ENCODE measurements around the gene CLRN1. TPM values are rescaled to one million over a fixed set of nuclear protein-coding genes. Genes with fewer than 3 reads are reported as not detected.

CLRN1 gene
- polyA plus RNA-seq, 3 donors = not detected

- H2AFZ ChIP-seq (ENCODE audit: insufficient read depth, low read depth, low read length, poor library complexity, severe bottlenecking) = no peak overlapping the region
- H3K9ac ChIP-seq (ENCODE audit: insufficient read depth, low read length, poor library complexity, severe bottlenecking) = no peak overlapping the region
- H3K4me1 ChIP-seq (ENCODE audit: control insufficient read depth in 1 of 2, insufficient read depth in 2 of 2, low read length in 2 of 2) = peaks cover 0 to 9% of the 10 kb centered on the region in 2 donors
- intact Hi-C loops (cut with micrococcal nuclease) = no loop called here
- H3K36me3 Mint-ChIP-seq = no peaks in the 10 kb centered on the region
- no peak for DNase-seq
- H3K4me3 ChIP-seq (replicated peaks in 1 of 3; ENCODE audit: low read depth in 2 of 3, low read length in 3 of 3) = no peak overlapping the region
- H3K27ac Mint-ChIP-seq = no peak overlapping the region
- no peak for TF ChIP-seq CTCF (IDR thresholded peaks at IDR 0.05)
- peaks cover 0 to 3% (median 0%) of the 10 kb centered on the region in 3 donors for H3K27me3 Mint-ChIP-seq (ENCODE audit: low read depth in 3 of 3)
- H3K79me2 ChIP-seq (ENCODE audit: insufficient read depth, low read length) = no peaks in the 10 kb centered on the region
- no peaks in the 10 kb centered on the region for H3K9me3 Mint-ChIP-seq
- no peak overlapping the region for H3K4me3 Mint-ChIP-seq
- H3K27me3 ChIP-seq (ENCODE audit: control insufficient read depth in 2 of 2, insufficient read depth in 2 of 2, low read length in 2 of 2) = no peaks in the 10 kb centered on the region
- H3K9me3 ChIP-seq (replicated peaks in 1 of 2; ENCODE audit: control insufficient read depth in 1 of 2, insufficient read depth in 1 of 2, low read length in 2 of 2) = no peaks in the 10 kb centered on the region
- no peak overlapping the region for H3K4me2 ChIP-seq (replicated peaks; ENCODE audit: extremely low read depth, low read length, poor library complexity, severe bottlenecking)
- H3K27ac ChIP-seq (ENCODE audit: low read depth in 1 of 2, low read length in 2 of 2) = no peak overlapping the region
- H3K4me1 Mint-ChIP-seq = peaks cover 12% of the 10 kb centered on the region
- WGBS (ENCODE audit: insufficient coverage) = 48% methylated on average over 4 of the region's 4 CpGs
- H4K20me1 ChIP-seq (ENCODE audit: insufficient read depth, low read length) = no peaks in the 10 kb centered on the region
- no peaks in the 10 kb centered on the region for H3K36me3 ChIP-seq (replicated peaks in 1 of 2; ENCODE audit: control insufficient read depth in 1 of 2, insufficient read depth in 2 of 2, low read length in 2 of 2)
These were observed 38.9 kb upstream of the CLRN1 start for GRCh38 chr3:151011427-151011826.

- H4K20me1 ChIP-seq (ENCODE audit: insufficient read depth, low read length) = no peaks in the 10 kb centered on the region
- H3K4me1 ChIP-seq (ENCODE audit: control insufficient read depth in 1 of 2, insufficient read depth in 2 of 2, low read length in 2 of 2) = no peaks in the 10 kb centered on the region
- no peak overlapping the region for H3K27ac Mint-ChIP-seq
- no peak for DNase-seq
- H3K4me1 Mint-ChIP-seq = no peaks in the 10 kb centered on the region
- no peak overlapping the region for H3K4me3 ChIP-seq (replicated peaks in 1 of 3; ENCODE audit: low read depth in 2 of 3, low read length in 3 of 3)
- H3K9ac ChIP-seq (ENCODE audit: insufficient read depth, low read length, poor library complexity, severe bottlenecking) = no peak overlapping the region
- no peaks in the 10 kb centered on the region for H3K27me3 ChIP-seq (ENCODE audit: control insufficient read depth in 2 of 2, insufficient read depth in 2 of 2, low read length in 2 of 2)
- intact Hi-C loops (cut with micrococcal nuclease) = no loop called here
- no peaks in the 10 kb centered on the region for H3K9me3 Mint-ChIP-seq
- no peak overlapping the region for H3K27ac ChIP-seq (ENCODE audit: low read depth in 1 of 2, low read length in 2 of 2)
- no peaks in the 10 kb centered on the region for H3K36me3 ChIP-seq (replicated peaks in 1 of 2; ENCODE audit: control insufficient read depth in 1 of 2, insufficient read depth in 2 of 2, low read length in 2 of 2)
- 100% methylated on average over 3 of the region's 4 CpGs for WGBS (ENCODE audit: insufficient coverage)
- peaks cover 0 to 3% (median 0%) of the 10 kb centered on the region in 3 donors for H3K27me3 Mint-ChIP-seq (ENCODE audit: low read depth in 3 of 3)
- H3K9me3 ChIP-seq (replicated peaks in 1 of 2; ENCODE audit: control insufficient read depth in 1 of 2, insufficient read depth in 1 of 2, low read length in 2 of 2) = no peaks in the 10 kb centered on the region
- H3K4me2 ChIP-seq (replicated peaks; ENCODE audit: extremely low read depth, low read length, poor library complexity, severe bottlenecking) = no peak overlapping the region
- H2AFZ ChIP-seq (ENCODE audit: insufficient read depth, low read depth, low read length, poor library complexity, severe bottlenecking) = no peak overlapping the region
- H3K79me2 ChIP-seq (ENCODE audit: insufficient read depth, low read length) = no peaks in the 10 kb centered on the region
- TF ChIP-seq CTCF (IDR thresholded peaks at IDR 0.05) = no peak
- H3K36me3 Mint-ChIP-seq = no peaks in the 10 kb centered on the region
- H3K4me3 Mint-ChIP-seq = no peak overlapping the region
These were observed 37.5 kb upstream of the CLRN1 start for GRCh38 chr3:151009981-151010380.
